H9 (cell line): Measurements from ENCODE around the gene SLC35F3. TPM values are rescaled to one million over a fixed set of nuclear protein-coding genes. Genes with fewer than 3 reads are reported as not detected.

ENCODE experiments used
- DNase-seq: peaks from one replicate; pipeline ENCODE4 v3.0.0-alpha.2; 2017
- H2AFZ ChIP-seq: one replicate; pipeline ENCODE4 v1.6.1; 2013; ENCODE audit warnings: mild to moderate bottlenecking, low read length, control low read depth, moderate library complexity
- H2AK5ac ChIP-seq: 2 replicates; pipeline ENCODE4 v1.6.1; 2013; ENCODE audit warnings: low read length, control low read depth, mixed read lengths; ENCODE audit not compliant: insufficient read length
- H2BK120ac ChIP-seq: one replicate; pipeline ENCODE4 v1.6.1; 2013; ENCODE audit warnings: low read depth, mild to moderate bottlenecking, low read length, control low read depth, inconsistent platforms; ENCODE audit not compliant: poor library complexity, severe bottlenecking
- H2BK12ac ChIP-seq: 2 replicates; pipeline ENCODE4 v1.6.1; 2013; ENCODE audit warnings: low read length, control low read depth, mixed read lengths, low read depth; ENCODE audit not compliant: insufficient read length
- H2BK15ac ChIP-seq: 2 replicates; pipeline ENCODE4 v1.6.1; 2013; ENCODE audit warnings: low read depth, low read length, control low read depth
- H2BK20ac ChIP-seq: one replicate; pipeline ENCODE4 v1.6.1; 2013; ENCODE audit warnings: low read depth, mild to moderate bottlenecking, low read length, control low read depth, inconsistent platforms; ENCODE audit not compliant: poor library complexity, severe bottlenecking
- H2BK5ac ChIP-seq: 2 replicates; pipeline ENCODE4 v1.6.1; 2013; ENCODE audit warnings: low read length, control low read depth, mixed read lengths; ENCODE audit not compliant: insufficient read length
- H3K14ac ChIP-seq: 2 replicates; pipeline ENCODE4 v1.6.1; 2013; ENCODE audit warnings: low read length, control low read depth; ENCODE audit not compliant: insufficient read depth
- H3K18ac ChIP-seq: 2 replicates; pipeline ENCODE4 v1.6.1; 2013; ENCODE audit warnings: low read depth, mild to moderate bottlenecking, mixed read lengths, low read length, control low read depth; ENCODE audit not compliant: insufficient read length
- H3K23ac ChIP-seq: 2 replicates; pipeline ENCODE4 v1.6.1; 2013; ENCODE audit warnings: low read length, control low read depth, mixed read lengths, low read depth; ENCODE audit not compliant: insufficient read length
- H3K23me2 ChIP-seq: 2 replicates; pipeline ENCODE4 v1.6.1; 2013; ENCODE audit warnings: low read depth, mild to moderate bottlenecking, mixed read lengths, low read length, control low read depth; ENCODE audit not compliant: insufficient read length, poor library complexity, severe bottlenecking
- H3K27ac ChIP-seq: 2 replicates; pipeline ENCODE4 v1.5.1; 2013; ENCODE audit warnings: low read length, control low read depth, mixed read lengths, low read depth; ENCODE audit not compliant: insufficient read length
- H3K27me3 ChIP-seq: 2 replicates; pipeline ENCODE4 v1.6.1; 2013; ENCODE audit warnings: low read length, control low read depth, inconsistent platforms; ENCODE audit not compliant: insufficient read depth
- H3K4ac ChIP-seq: 2 replicates; pipeline ENCODE4 v1.6.1; 2013; ENCODE audit warnings: low read depth, mild to moderate bottlenecking, control low read depth, inconsistent platforms, low read length, moderate library complexity
- H3K4me1 ChIP-seq: 2 replicates; pipeline ENCODE4 v1.6.1; 2013; ENCODE audit warnings: low read length, control low read depth, inconsistent platforms; ENCODE audit not compliant: insufficient read depth
- H3K4me2 ChIP-seq: 2 replicates; pipeline ENCODE4 v1.6.1; 2013; ENCODE audit warnings: low read length, control low read depth, mixed read lengths; ENCODE audit not compliant: insufficient read length, insufficient read depth
- H3K56ac ChIP-seq: 2 replicates; pipeline ENCODE4 v1.6.1; 2013; ENCODE audit warnings: low read depth, mild to moderate bottlenecking, mixed read lengths, low read length, control low read depth; ENCODE audit not compliant: insufficient read length
- H3K79me1 ChIP-seq: 2 replicates; pipeline ENCODE4 v1.6.1; 2013; ENCODE audit warnings: low read depth, mild to moderate bottlenecking, moderate library complexity, low read length, control low read depth, inconsistent platforms; ENCODE audit not compliant: insufficient read depth, poor library complexity, severe bottlenecking
- H3K79me2 ChIP-seq: 2 replicates; pipeline ENCODE4 v1.6.1; 2013; ENCODE audit warnings: low read length, control low read depth, inconsistent platforms; ENCODE audit not compliant: insufficient read depth
- H3K9ac ChIP-seq: 2 replicates; pipeline ENCODE4 v1.6.1; 2013; ENCODE audit warnings: low read length, control low read depth, mixed read lengths; ENCODE audit not compliant: insufficient read length; ENCODE audit errors: extremely low read depth
- H3K9me3 ChIP-seq: one replicate; pipeline ENCODE4 v1.6.1; 2013; ENCODE audit warnings: low read depth, low read length, inconsistent platforms; ENCODE audit not compliant: control insufficient read depth
- H3T11ph ChIP-seq: one replicate; pipeline ENCODE4 v1.6.1; 2013; ENCODE audit warnings: mild to moderate bottlenecking, low read length, control low read depth, inconsistent platforms
- H4K20me1 ChIP-seq: one replicate; pipeline ENCODE4 v1.6.1; 2013; ENCODE audit not compliant: control insufficient read depth, insufficient read length, insufficient read depth
- H4K5ac ChIP-seq: 2 replicates; pipeline ENCODE4 v1.6.1; 2013; ENCODE audit warnings: low read depth, mild to moderate bottlenecking, mixed read lengths, low read length, control low read depth; ENCODE audit not compliant: insufficient read length
- H4K8ac ChIP-seq: replicated peaks from 2 replicates; pipeline ENCODE4 v1.6.1; 2013; ENCODE audit warnings: low read length, control low read depth, mixed read lengths, low read depth; ENCODE audit not compliant: insufficient read length
- H4K91ac ChIP-seq: 2 replicates; pipeline ENCODE4 v1.6.1; 2013; ENCODE audit warnings: low read depth, mild to moderate bottlenecking, moderate library complexity, mixed read lengths, low read length, control low read depth; ENCODE audit not compliant: insufficient read length
- H3K27ac Mint-ChIP-seq, 3 experiments: 2 replicates in 2 of 3; 3 replicates in 1 of 3; pipeline ENCODE4 v1.8.0; 2020 to 2021; ENCODE audit warnings: mixed read lengths in 3 of 3, mild to moderate bottlenecking in 1 of 3, moderate library complexity in 1 of 3
- H3K27me3 Mint-ChIP-seq: 2 replicates; pipeline ENCODE4 v1.8.0; 2021; ENCODE audit warnings: low read depth, mild to moderate bottlenecking, moderate library complexity, mixed read lengths
- H3K36me3 Mint-ChIP-seq, 3 experiments: 2 replicates in 2 of 3; 3 replicates in 1 of 3; pipeline ENCODE4 v1.8.0; 2020 to 2021; ENCODE audit warnings: low read depth in 3 of 3, mixed read lengths in 3 of 3; ENCODE audit not compliant: insufficient read depth in 1 of 3
- H3K4me1 Mint-ChIP-seq, 2 experiments: 2 replicates each; pipeline ENCODE4 v1.8.0; 2020; ENCODE audit warnings: mixed read lengths in 2 of 2
- H3K4me3 Mint-ChIP-seq, 2 experiments: 2 replicates in 1 of 2; 3 replicates in 1 of 2; pipeline ENCODE4 v1.8.0; 2020 to 2021; ENCODE audit warnings: mild to moderate bottlenecking in 2 of 2, mixed read lengths in 2 of 2, moderate library complexity in 1 of 2
- H3K9me3 Mint-ChIP-seq, 2 experiments: 2 replicates in 1 of 2; 3 replicates in 1 of 2; pipeline ENCODE4 v1.8.0; 2020; ENCODE audit warnings: mild to moderate bottlenecking in 2 of 2, mixed read lengths in 2 of 2, moderate library complexity in 1 of 2
- WGBS: extraction: QIAGEN DNeasy Blood & Tissue Kit; methylation state at CpG from one replicate; pipeline ENCODE4 v1.1.7; 2013; ENCODE audit warnings: missing lambda C conversion rate, low lambda C conversion rate, mixed read lengths; ENCODE audit not compliant: insufficient read length; ENCODE audit errors: extremely low coverage; 5-methylcytosine and 5-hydroxymethylcytosine counted together
- total RNA-seq: library from RNA; stranded (reverse); gene quantifications from 2 replicates; pipeline ENCODE4 v1.2.1, GENCODE V29; 2021
- TF ChIP-seq, protein P1 (sequence below): fragments of 200-600 bp; sonication (generic); conservative IDR thresholded peaks from 3 replicates; pipeline ENCODE4 v1.8.0; 2021; ENCODE audit warnings: antibody characterized with exemption, mild to moderate bottlenecking

The SLC35F3 gene
- total RNA-seq, 1 experiment from 2014 or later: 0.81 TPM

DNA sequence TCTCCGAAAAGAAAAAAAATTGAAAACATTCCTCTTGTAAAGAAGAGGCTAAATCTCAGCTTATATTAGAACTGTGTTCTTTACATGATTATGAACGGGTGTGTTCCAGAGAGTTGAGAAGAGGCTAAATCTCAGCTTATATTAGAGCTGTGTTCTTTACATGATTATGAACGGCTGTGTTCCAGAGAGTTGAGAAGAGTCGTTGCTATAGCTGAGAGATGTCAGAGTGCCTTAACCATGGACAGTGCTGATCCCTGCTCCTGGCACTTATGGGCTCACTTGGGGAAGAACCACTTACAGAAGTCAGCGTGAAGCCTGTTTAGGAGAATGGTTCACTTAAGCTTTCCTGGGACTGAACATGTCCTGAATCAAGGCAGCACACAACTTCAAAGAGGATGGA lies 35.0 kb downstream of the SLC35F3 start:
- no peak for DNase-seq
- H3K27me3 ChIP-seq: no peaks in the 10 kb centered on the region
- H4K20me1 ChIP-seq: no peaks in the 10 kb centered on the region
- Mint-ChIP-seq H3K27ac (no peak overlapping the region), H3K9me3 (no peaks in the 10 kb centered on the region), H3K4me1 (peaks cover 0 to 1% of the 10 kb centered on the region in 2 experiments; a peak in 2 of 4 replicates), H3K27me3 (peaks cover 22% of the 10 kb centered on the region), H3K4me3 (no peak overlapping the region), H3K36me3 (no peaks in the 10 kb centered on the region)
- H3K23me2 ChIP-seq: no peaks in the 10 kb centered on the region
- no peak overlapping the region for H2BK120ac ChIP-seq
- H3T11ph ChIP-seq: no peak overlapping the region
- no peak overlapping the region for H2BK15ac ChIP-seq
- no peak overlapping the region for H2BK12ac ChIP-seq
- H3K18ac ChIP-seq: no peak overlapping the region
- no peak overlapping the region for H3K27ac ChIP-seq
- H3K79me2 ChIP-seq: no peaks in the 10 kb centered on the region
- H2AFZ ChIP-seq: no peak overlapping the region
- no peak overlapping the region for H3K4me2 ChIP-seq
- H3K14ac ChIP-seq: no peak overlapping the region
- no CpG with 5 or more reads among the region's 5 CpGs for WGBS
- no peak overlapping the region for H3K9ac ChIP-seq
- no peak overlapping the region for H2BK5ac ChIP-seq
- H4K8ac ChIP-seq: no peak overlapping the region
- no peak overlapping the region for H3K56ac ChIP-seq
- no peak overlapping the region for H2BK20ac ChIP-seq
- no peak overlapping the region for H2AK5ac ChIP-seq
- H4K91ac ChIP-seq: no peak overlapping the region
- no peak overlapping the region for H3K4ac ChIP-seq
- TF ChIP-seq, protein P1, sequence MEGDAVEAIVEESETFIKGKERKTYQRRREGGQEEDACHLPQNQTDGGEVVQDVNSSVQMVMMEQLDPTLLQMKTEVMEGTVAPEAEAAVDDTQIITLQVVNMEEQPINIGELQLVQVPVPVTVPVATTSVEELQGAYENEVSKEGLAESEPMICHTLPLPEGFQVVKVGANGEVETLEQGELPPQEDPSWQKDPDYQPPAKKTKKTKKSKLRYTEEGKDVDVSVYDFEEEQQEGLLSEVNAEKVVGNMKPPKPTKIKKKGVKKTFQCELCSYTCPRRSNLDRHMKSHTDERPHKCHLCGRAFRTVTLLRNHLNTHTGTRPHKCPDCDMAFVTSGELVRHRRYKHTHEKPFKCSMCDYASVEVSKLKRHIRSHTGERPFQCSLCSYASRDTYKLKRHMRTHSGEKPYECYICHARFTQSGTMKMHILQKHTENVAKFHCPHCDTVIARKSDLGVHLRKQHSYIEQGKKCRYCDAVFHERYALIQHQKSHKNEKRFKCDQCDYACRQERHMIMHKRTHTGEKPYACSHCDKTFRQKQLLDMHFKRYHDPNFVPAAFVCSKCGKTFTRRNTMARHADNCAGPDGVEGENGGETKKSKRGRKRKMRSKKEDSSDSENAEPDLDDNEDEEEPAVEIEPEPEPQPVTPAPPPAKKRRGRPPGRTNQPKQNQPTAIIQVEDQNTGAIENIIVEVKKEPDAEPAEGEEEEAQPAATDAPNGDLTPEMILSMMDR: no peak
- H3K9me3 ChIP-seq: no peaks in the 10 kb centered on the region
- no peaks in the 10 kb centered on the region for H3K4me1 ChIP-seq
- no peak overlapping the region for H4K5ac ChIP-seq
- no peak overlapping the region for H3K23ac ChIP-seq
- no peaks in the 10 kb centered on the region for H3K79me1 ChIP-seq
